ENCODE results near the gene TGFBR3L. TPM values are rescaled to one million over a fixed set of nuclear protein-coding genes. Genes with fewer than 3 reads are reported as not detected.

TGFBR3L gene
- total and polyA plus RNA-seq, 2 of the 8 experiments (the other 6 are each of a cell fraction or from before 2014, with no cell fraction given): 3.1 to 3.7 TPM

- H4K91ac ChIP-seq (replicated peaks; ENCODE audit: insufficient read length, low read length): no peak overlapping the region
- 0 out of 2 replicates have a peak, but pooled peaks cover 2% of the 10 kb centered on the region for H3K79me1 ChIP-seq (ENCODE audit: low read depth, low read length)
- H4K5ac ChIP-seq (ENCODE audit: insufficient read length, low read depth, low read length): no peak overlapping the region
- H3K9ac ChIP-seq (replicated peaks in 1 of 4; ENCODE audit: extremely low read depth in 1 of 4, low read depth in 3 of 4, low read length in 3 of 4): no peak overlapping the region
- no peak overlapping the region for H3K4me3 ChIP-seq (ENCODE audit: extremely low read depth in 1 of 4, insufficient read depth in 2 of 4, low read depth in 3 of 4, low read length in 4 of 4)
- H3K36me3 ChIP-seq (ENCODE audit: control insufficient read depth in 2 of 4, insufficient read depth in 4 of 4, low read length in 3 of 4): peaks cover 5 to 30% (median 16%) of the 10 kb centered on the region in 4 experiments; a peak in 4 of 8 replicates
- DNase-seq (ENCODE audit: low read depth in 1 of 2, low spot score in 2 of 2) (no peak), FAIRE-seq (no peak)
- H3K4me1 ChIP-seq (replicated peaks in 1 of 4; ENCODE audit: control insufficient read depth in 3 of 4, insufficient read depth in 4 of 4, low read length in 3 of 4): peaks cover 0 to 3% (median 2%) of the 10 kb centered on the region in 4 experiments; a peak in 4 of 7 replicates
- H2BK12ac ChIP-seq (ENCODE audit: low read depth, low read length): no peak overlapping the region
- peaks cover 12 to 27% (median 22%) of the 10 kb centered on the region in 4 experiments; a peak in 6 of 7 replicates for H3K27me3 ChIP-seq (replicated peaks in 1 of 4; ENCODE audit: control insufficient read depth in 3 of 4, extremely low read depth in 1 of 4, insufficient read depth in 3 of 4, low read length in 3 of 4)
- no peak overlapping the region for H2BK5ac ChIP-seq (ENCODE audit: low read depth, low read length)
- H3K79me2 ChIP-seq (ENCODE audit: control insufficient read depth in 1 of 2, insufficient read depth in 2 of 2, low read length in 2 of 2): peaks cover 0 to 2% of the 10 kb centered on the region in 2 experiments; a peak in 1 of 4 replicates
- H2BK120ac ChIP-seq (replicated peaks; ENCODE audit: low read depth, low read length): no peak overlapping the region
- no peak overlapping the region for H2BK15ac ChIP-seq (ENCODE audit: low read length)
- H3K14ac ChIP-seq (ENCODE audit: insufficient read length): no peak overlapping the region
- no peak overlapping the region for H3K56ac ChIP-seq (replicated peaks; ENCODE audit: insufficient read length, low read depth, low read length)
- no peak overlapping the region for H3K4me2 ChIP-seq (ENCODE audit: insufficient read depth in 1 of 2, low read depth in 2 of 2, low read length in 2 of 2)
- H3K4ac ChIP-seq (replicated peaks; ENCODE audit: insufficient read length, low read depth, low read length): no peak overlapping the region
- no peak overlapping the region for H3K27ac ChIP-seq (ENCODE audit: low read depth, low read length)
- no peaks in the 10 kb centered on the region for H3K9me3 ChIP-seq (ENCODE audit: insufficient read depth in 2 of 2, low read depth in 1 of 2, low read length in 1 of 2)
- H4K20me1 ChIP-seq (replicated peaks in 1 of 2; ENCODE audit: control insufficient read depth in 1 of 2, insufficient read depth in 2 of 2, low read length in 2 of 2): peaks cover 5 to 20% of the 10 kb centered on the region in 2 experiments
- H3K23me2 ChIP-seq (ENCODE audit: low read depth, low read length): peaks cover 5% of the 10 kb centered on the region; the same call in 1 of the 2 replicates
- H3K23ac ChIP-seq (ENCODE audit: insufficient read length): no peak overlapping the region
- H2BK20ac ChIP-seq (ENCODE audit: low read length): no peak overlapping the region
- WGBS, 2 experiments (ENCODE audit: extremely low coverage in 1 of 2, insufficient coverage in 1 of 2, insufficient read length in 1 of 2, insufficient replicate concordance in 2 of 2, low coverage in 1 of 2, low lambda C conversion rate in 2 of 2, missing lambda C conversion rate in 1 of 2): 95% methylated on average over 15 of the region's 31 CpGs; no CpG with 5 or more reads in 1 of the 2 experiments
- no peak overlapping the region for H2AK5ac ChIP-seq (ENCODE audit: low read depth, low read length)
- ChIA-PET POLR2A (ENCODE audit: partially characterized antibody) (interaction anchor here (1.4 to 2.3 kb wide), 5 partner anchors 9 to 43 kb away, joined by 3 to 8 read pairs (median 7); partner anchors contain the start of gene MAP2K7), CTCF (ENCODE audit: partially characterized antibody) (interaction anchor here (1.2 to 2.3 kb wide), 10 partner anchors 9 to 59 kb away, joined by 3 to 9 read pairs (median 4); no protein-coding TSS in a partner anchor)
- no peak overlapping the region for H3K18ac ChIP-seq (ENCODE audit: extremely low read depth, low read length)
- H4K8ac ChIP-seq (ENCODE audit: extremely low read depth, insufficient read depth, low read length): no peak overlapping the region
- no peak overlapping the region for H2AFZ ChIP-seq (ENCODE audit: low read length)
- TF ChIP-seq ATF2 (IDR thresholded peaks at IDR 0.05; ENCODE audit: low read length): no peak
- TF ChIP-seq RXRA (IDR thresholded peaks at IDR 0.05; ENCODE audit: insufficient read depth, low read depth, low read length): no peak
- TF ChIP-seq BACH1 (IDR thresholded peaks at IDR 0.05; ENCODE audit: low read length): no peak
- TF ChIP-seq RBBP5 (IDR thresholded peaks at IDR 0.05; ENCODE audit: borderline replicate concordance, low read depth, low read length): no peak
- TF ChIP-seq MAX (IDR thresholded peaks at IDR 0.05): no peak
- TF ChIP-seq SP1 (IDR thresholded peaks at IDR 0.05; ENCODE audit: low read depth, low read length): no peak
- no peak for TF ChIP-seq SRF (IDR thresholded peaks at IDR 0.05; ENCODE audit: low read depth, low read length)
- TF ChIP-seq SUZ12 (IDR thresholded peaks at IDR 0.05; ENCODE audit: low read length): no peak
- TF ChIP-seq POLR2AphosphoS5 (IDR thresholded peaks at IDR 0.05; ENCODE audit: low read depth, low read length): no peak
- TF ChIP-seq SIRT6 (IDR thresholded peaks at IDR 0.05; ENCODE audit: low read length): no peak
- no peak for TF ChIP-seq PHF8 (conservative IDR thresholded peaks at IDR 0.05; ENCODE audit: low read depth, low read length)
These were observed 2.4 kb upstream of the TGFBR3L start for GRCh38 chr19:7912144-7912696.

Data from H1 (cell line).